Activated CD4-positive, alpha-beta T cell treated with anti-CD3 and anti-CD28 coated beads, Interleukin-2, Interleukin-6, amounts not matched to agents 100 ng/mL and 50 ng/mL, durations not matched to agents 16 hours and 8 hours (primary cell): Measurements from ENCODE around the gene IGFL3.
"Not testable (repeated sequence)": the region's sequence is repeated elsewhere in the genome, so short reads cannot be mapped to it uniquely, and the experiment has no call there.

Source experiments
- DNase-seq: peaks from one replicate; pipeline ENCODE4 v3.0.0-alpha.2; 2020

Gene IGFL3

DNA sequence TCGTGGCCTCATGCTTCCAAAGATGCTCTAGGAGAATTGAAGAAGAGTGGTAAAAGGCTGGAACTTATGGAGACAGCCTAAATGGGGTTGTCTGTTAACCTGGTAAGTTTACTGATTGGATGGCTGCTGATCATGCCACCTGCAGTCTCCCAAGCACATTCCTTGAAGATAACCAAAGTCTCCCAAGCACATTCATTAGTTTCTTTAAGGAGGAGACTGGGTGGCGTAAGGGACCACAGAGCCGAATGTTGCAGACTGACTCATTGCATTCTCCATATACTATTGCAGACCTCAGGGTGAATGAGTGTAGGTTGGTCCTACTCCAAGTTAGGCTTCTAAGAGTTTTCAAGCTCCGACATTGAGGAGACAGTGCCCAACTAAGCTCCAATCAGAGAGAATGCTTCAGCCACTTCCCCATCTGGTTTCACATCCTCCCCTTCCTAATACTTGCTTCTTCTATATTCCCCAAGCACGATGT is at the start of gene IGFL3:
IGFL3 (minus strand) TSS at position 51 of the 478 bp plus-strand sequence; CDS start at position 12, 39 bp downstream.
- DNase-seq: no peak

DNA sequence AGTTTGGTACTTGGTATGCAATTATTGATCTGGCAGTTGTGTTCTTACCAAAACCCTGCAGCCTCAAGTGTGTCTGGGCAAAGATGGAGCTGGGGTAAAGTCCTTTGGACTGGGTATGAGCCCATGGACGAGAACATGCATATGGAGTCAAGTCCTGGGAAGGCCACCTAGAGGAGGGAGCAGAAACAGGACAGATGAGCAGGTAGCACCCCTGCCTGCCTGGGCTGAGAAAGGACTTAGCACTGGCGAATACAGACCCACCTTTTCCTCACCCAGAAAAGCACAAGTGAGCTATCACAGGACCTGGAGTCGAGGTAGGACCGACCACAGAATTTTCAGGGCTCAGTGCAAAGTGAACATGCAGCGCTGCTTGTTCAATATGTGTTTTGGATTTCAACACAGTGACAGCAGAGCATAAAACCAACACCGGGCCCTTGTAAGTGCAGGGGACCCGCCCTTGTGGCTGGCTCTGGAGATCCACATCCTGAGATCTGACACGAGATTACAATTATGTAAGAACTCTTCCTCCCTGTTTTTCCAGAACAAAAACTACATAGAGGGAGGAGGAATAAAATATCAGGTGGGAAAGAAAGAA is 49.5 kb upstream of the IGFL3 start:
- DNase-seq: no peak

DNA sequence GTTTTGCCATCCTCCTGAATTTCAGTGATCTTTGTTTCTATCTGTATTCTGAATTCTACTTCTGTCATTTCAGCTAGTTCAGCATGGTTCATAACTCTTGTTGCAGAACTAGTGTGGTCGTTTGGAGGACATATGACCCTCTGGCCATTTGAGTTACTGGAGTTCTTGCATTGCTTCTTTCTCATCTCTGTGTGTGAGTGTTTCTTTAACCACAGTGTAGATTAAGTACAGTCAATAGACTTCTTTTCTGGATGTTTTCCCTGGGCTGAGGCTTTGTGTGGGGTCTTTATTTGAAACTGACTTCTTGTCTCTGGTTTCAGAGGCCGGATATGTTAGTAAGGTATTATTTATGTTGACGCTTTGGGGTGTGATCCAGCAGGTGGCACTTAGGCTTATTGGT is 38.2 kb upstream of the IGFL3 start:
- no peak for DNase-seq

DNA sequence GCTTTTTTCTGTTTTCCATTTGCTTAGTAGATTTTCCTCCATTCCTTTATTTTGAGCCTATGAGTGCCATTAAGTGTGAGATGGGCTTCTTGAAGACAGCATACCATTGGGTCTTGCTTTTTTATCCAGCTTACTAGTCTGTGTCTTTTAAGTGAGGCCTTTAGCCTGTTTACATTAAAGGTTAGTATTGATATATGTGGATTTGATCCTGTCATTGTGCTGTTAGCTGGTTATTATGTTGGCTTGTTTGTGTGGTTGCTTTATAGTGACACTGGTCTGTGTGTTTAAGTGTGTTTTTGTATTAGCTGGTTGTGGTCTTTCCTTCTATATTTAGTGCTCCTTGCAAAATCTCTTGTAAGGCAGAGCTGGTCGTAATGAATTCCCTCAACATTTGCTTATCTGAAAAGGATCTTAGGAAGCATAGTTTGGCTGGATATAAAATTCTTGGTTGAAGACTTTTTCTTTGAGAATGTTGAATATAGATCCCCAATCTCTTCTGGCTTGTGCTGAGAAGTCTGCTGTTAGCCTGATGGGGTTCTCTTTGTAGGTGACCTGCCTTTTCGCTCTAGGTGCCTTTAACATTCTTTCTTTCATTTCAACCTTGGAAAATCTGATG is 37.3 kb upstream of the IGFL3 start:
- DNase-seq: not testable (repeated sequence)

DNA sequence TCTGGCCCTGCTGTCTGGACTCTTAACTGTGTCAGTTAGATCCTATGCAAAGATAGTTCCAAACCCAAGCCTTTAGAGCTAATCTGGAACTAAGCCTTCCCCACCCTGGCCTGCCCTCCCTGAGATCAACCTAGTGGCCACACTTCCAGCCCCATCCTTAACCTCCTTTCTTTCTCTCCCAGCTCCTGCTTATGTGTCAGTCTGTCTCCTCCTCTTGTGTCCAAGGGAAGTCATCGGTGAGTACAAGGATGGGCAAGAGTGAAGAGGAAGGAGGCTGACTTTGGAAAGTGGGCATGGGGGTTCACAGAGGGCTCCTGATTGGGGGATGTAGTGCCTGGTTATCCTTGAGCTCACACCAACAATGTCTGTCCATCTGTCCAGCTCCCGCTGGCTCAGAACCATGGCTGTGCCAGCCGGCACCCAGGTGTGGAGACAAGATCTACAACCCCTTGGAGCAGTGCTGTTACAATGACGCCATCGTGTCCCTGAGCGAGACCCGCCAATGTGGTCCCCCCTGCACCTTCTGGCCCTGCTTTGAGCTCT is 35.8 kb upstream of the IGFL3 start:
- no peak for DNase-seq

DNA sequence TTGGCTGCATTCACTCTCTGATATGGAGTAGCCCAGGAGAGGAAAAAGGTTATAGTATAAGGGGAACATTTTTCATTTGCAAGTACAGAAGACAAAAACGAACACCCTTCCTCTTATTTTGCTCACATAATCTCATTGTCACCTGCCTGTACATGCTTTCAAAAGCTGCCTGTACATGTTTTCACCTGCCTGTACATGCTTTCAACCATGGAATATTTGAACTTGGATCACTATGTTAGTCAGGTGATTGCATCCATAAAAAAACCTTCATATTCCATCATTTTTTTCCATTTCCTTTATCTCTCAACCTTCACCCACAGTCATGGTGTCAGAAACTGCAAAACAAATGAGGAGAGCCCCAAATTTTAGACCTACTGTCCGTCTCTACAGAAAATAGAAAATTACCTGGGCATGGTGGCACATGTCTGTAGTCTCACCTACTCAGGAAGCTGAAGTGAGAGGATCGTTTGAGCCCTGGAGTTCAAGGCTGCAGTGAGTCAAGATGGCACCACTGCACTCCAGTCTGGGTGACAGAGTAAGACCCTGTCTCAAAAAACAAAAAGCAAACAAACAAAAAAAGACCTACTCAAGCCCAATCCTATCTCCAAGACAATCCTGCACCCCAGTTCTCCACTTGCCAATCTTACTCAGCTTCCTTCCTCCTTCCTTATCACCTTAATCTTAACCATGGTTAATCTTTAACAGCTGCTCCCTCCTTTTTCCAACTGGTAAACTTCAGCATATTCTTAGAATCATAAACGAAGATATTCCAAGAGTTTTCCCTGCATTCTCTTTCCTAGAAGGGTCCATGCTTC is 35.1 kb upstream of the IGFL3 start:
- DNase-seq: no peak

DNA sequence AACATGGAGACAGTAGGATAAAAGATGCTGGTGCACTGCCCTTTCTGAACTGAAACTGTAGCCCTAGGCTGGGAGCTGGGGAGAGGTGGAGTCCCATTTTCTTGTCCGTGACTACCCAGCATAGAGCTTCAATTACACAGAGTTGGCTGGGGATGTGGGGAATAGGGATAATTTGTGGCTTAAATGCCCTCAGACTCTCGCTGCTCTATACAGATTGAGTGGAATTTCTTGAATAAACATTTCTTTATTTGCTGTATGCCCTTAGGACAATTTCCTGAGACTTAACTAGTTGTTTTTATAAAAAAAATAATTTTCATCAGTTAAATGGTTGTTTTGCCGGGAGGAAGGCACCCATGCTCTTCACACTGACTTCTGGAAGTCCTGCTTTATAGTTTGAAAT is 30.7 kb upstream of the IGFL3 start:
- DNase-seq: no peak

DNA sequence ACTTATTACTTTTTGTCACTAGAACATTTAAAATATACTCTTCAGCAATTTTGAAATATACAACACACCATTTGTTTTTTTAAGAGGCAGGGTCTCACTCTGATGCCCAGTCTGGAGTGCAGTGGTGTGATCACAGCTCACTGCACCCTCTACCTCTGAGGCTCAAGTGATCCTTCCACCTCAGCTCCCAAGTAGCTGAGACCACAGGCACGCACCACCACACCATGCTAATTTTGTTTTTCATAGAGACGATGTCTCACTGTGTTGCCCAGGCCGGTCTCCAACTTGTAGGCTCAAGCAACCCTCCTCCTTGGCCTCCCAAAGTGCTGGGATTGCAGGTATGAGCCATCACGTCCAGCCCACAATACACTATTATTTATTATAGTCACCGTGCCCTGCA is 26.1 kb upstream of the IGFL3 start:
- DNase-seq: no peak

DNA sequence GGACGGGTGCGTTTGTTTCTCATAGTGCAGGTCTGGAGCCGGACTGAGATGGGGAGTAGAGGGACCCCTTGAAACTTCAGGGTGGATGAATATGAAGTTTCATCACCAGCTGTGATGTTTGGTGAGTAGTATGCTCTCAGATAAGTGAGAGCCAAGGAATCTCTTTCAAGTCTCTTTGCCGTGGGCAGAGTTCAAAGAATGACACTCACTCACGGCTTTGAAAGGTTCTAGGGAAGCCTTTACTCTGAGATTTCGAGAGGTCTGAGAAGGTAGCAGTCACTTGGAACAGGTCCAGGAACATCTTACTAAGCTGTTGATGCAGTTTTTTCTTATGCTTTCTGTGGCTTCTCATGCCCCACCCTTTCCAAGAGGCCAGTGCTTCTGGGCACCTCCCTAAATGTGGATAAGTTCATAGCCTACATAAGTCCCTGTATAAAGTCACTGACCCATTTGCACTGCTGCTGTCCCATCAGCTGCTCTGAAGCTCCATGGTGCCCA is 23.4 kb upstream of the IGFL3 start, which contains the start of gene IGFL2:
IGFL2 (plus strand) TSS at position 448 of the 498 bp plus-strand sequence; CDS start at position 489, 41 bp downstream.
- no peak for DNase-seq

DNA sequence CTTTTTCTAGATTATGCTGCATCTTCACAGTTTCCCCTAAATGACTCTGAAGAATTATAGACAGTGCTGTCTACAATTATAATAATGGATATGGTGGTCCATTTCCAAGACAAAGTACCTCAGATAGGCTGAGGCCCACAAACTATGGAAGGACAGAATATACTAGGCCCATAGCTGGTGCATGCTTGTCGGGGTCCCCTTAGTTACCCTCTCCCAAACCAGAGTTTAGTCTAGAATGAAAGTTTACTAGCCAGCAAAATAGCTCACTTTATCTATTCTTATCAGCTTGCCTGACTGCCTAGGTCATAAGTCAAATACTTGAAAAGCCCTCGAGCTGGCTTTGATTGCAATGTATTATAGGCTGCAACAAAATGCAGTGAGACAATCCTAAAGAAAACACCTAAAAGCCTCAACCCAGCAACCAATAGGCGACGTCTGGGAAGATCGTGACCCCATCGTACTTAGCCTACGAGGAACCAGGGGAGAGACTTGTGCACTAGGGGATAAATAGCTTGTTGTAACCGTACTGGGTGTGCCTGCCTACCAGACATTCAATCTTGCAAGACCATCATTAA is 22.8 kb upstream of the IGFL3 start:
- no peak for DNase-seq

DNA sequence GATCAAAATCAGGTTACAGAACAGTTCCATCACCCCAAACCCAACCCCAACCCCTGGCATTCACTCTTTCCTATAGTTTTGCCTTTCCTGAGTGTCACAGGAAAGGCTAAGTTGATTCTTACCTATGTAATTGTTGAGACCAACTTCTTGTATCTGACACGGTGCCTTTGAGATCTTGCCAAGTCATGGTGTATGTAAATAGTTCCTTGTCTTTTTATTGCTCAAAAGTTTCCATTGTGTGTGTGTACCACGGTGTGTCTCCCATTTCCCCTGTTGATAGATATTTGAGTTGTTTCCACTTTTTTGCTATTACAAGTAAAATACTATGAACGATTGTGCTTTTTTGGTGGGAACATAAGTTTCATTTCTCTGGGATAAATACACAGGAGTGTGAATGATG is 20.3 kb upstream of the IGFL3 start:
- DNase-seq: no peak

DNA sequence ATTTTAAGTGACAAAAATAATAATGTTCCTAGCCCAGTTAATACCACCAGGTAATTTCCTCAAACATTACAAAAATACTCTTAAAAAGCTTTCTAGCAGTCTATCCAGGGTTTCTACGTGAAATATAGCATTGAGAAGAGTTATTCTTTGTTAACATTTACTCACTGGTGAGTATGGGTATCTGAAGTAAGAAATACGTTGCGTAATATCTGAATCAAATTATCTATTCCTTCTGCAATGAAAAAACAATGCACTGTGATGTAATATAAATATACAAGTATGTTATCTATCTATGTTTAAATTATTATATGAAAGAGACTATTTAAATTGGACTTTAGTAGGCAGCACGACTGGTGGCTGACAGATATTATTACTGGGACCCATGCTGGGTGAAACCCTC is 17.8 kb upstream of the IGFL3 start:
- DNase-seq: no peak

DNA sequence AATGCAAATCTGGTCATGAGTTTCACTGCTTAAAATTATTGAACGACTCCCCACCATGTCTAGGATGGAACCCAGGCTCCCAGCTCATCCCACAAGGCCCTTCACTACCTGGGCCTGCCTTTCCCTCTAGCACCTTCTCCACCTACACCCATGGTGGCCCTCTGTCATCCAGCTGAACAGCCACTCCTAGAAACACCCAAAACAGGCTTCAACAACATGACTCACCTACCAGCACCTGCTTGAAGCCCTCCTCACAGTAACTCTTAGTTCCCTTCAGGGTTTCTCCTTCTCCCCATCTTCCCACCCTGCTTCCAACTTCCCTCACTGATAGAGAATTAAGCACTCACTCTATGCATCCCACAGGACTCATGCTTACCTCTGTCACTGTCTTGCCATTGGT is 16.9 kb upstream of the IGFL3 start:
- no peak for DNase-seq

DNA sequence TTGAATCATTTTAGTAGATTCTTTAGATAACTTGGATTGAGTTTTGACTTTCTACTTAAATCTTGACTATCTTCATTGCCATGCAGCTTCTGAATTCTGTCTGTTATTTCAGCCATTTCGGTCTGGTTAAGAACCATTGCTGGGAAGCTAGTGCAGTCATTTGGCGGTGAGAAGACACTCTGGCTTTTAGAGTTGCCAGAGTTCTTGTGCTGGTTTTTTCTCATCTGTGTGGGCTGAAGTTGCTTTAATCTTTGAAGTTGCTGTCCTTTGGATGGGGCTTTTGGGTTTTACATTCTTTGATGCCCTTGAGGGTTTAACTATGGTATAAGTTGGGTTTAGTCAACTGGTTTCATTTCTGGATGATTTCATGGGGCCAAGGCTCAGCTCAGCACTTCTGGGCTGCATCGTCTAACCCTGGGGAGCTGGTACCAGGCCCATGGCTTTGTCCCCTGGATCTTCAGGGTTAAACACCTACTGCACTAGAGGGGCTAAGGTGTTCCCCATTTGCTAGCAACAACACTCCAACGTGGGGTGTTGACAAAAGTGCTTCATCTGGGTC is 13.5 kb upstream of the IGFL3 start:
- no peak for DNase-seq

DNA sequence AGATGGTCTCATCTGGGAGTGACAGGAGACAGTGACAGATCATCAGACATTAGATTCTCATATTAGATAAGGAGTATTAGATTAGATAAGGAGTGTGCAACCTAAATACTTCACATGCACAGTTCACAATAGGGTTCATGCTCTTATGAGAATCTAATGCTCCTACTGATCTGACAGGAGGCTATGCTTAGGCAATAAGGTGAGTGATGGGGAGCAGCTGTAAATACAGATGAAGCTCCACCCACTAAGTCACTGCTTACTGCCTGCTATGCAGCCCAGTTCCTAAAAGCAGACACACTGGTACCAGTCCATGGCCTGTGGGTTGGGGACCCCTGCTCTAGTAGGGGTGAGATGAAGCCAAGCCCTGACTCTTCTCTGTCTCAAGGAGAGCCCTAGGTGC is 10.0 kb upstream of the IGFL3 start:
- no peak for DNase-seq

DNA sequence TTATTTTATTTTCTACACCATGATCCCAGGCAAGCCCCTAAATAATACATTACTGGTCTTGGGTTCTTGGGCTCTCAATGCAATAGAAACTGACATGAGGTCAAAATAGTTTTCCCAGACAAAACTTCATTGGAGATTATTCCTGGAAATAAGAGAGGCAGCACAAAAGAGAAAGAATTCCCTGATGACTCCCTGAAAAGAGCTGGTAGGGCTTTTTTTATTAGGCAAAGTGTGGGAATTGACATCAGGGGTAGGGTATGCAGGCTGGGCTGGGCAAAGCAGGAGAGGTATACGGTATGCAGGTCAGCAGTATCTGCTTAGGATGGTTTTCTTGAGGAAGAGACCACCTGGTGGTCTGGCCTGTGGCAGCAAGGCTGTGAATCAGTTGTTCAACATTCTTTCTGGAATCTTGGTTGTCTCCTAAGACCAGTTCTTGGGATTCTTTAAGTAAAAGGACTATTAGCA is 9.3 kb upstream of the IGFL3 start:
- no peak for DNase-seq

DNA sequence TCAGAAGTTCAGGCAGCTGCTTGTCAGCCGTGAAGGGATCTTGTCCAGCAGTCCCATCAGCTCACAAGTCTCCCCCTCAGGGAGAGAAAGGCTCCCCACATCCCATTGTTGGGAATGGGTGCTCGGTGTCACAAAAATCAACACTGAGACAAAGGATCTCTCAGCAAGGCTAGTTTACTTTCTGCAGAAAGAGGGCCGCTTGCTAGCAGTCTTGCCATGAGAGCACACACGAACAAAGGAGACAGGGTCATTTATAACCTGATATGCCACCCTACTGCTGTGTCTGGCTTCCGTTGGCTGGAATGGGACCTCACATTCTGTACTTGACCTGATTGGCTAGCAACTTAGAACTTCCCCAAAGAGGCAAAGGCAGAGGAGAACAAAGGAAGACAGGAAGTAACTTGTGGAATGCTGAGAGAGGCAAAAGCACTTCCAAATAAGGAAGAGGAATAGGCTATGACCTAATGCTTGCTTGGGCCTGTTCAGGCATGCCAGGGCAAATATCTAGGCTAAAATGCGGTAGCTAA is 8.7 kb upstream of the IGFL3 start:
- no peak for DNase-seq

DNA sequence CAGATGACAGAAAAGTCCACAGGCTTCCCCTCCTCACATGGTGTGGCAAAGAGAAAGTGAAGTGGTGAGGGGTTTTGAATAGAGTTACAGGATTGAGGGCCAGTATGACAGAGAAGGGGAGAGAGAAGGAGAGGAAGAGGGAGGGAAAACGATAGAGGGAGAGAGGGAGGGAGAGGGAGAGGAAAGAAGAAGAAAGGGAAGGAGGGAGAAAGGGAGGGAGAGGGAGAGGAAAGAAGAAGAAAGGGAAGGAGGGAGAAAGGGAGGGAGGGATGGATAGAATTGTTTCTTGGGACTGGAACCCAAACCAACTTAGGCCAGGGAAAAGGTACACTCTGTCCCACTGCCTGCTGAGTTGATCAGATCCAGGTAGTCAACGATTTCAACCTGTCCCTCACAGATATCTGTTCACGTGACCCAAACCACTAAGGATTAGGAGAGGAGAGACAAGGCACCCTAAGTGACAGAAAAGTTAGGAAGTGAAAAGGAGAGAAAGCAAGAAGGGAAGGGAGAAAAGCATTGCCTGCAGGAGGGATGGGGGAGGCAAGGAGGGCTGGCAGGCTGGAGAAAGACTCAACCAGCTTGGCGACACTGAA is 8.1 kb upstream of the IGFL3 start:
- no peak for DNase-seq

DNA sequence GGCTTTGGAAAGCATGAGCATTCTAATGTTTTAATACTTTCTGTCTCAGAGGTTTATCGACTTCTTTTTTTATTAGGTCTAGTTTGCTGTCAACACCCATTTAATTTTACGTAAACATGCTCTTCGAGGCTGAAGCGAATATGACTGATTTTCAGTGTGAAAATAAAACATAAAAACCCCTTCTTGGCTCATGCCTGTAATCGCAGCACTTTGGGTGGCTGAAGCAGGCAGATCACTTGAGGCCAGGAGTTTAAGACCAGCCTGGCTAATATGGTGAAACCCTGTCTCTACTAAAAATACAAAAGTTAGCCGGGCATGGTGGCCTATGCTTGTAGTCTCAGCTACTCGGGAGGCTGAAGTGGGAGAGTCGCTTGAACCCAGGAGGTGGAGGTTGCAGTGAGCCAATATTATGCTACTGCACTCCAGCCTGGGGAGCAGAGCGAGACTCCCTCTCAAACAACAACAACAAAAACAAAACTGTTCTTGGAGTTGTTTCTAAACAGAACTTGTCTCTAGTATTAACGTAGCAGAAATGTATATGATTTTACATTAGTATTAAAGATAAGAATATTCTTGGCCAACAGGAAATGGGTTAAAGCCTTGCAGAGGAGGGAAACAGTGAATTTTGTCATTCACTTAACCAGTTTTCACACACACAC is 7.1 kb upstream of the IGFL3 start:
- DNase-seq: no peak

DNA sequence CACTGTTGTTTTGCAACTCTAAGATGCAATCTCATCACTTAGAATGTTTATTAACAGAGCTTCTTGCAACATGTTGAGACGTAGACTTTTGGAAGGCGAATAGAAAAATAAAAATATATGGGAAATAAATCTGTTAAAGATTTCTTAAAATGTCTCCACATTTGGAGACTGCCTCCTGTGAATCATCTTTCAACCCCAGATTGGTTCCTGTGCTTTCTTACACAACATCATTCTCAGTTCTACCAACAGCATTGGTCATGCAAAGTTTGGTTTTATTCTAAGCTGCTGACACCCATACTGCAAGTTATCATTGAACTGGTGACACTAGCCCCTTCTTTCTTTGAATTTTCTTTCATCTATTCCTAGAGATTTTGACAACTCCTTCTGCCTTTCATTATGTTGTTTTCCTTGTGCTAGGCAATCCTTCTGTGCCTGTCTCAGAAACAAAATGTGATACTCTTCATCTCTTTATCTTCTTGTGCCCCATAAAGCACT is 1.6 kb upstream of the IGFL3 start:
- DNase-seq: no peak

DNA sequence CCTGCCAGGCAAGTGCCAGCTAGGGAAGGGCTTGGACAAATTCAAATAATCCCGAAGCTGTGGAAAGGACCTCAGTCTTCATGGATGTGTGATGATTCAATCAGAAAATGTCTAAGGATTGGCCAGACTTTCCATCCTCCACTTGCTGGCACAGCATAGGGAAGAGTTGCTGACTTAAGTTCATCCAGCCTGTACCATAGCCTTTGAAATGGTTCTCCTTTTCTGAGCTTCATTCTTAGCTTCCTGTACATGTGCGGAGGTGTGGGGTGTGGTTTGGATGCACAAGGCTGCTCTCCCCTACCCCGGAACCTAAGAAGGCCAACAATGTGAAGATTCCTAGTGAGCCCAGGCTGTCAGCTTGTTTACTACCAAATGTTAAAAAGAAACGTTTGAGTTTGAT is 959 bp upstream of the IGFL3 start:
- DNase-seq: no peak
